ENCODE results near the gene AXDND1.

The AXDND1 gene

GRCh38 chr1:179576509-179576908, 210.7 kb downstream of the AXDND1 start:
- DNase-seq (ENCODE audit: low read depth) = no peak

DNA sequence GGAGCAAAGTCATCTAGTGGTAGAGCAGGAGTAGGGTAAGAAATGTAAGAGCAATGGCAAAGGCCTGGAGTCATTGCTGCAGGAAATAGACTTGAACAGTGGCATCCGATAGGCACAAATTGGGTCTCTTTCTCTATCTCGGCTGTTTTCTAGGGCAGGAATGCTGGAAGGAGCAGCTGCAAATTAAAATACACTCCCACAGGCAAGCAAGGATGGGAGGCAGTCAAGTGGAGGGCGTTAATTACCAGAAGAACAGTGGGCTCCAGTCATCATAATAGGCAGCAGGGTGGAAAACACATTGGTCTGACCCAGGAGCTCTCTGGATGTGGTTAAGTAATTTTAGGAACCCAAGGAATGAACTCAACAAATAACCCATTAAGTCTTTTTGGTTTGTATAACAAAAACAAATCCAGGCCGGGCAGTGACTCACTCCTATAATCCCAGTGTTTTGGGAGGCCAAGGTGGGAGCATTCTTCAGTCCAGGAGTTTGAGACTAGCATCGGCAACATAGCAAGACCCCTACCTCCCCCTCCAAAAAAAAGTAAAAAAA, 218.1 kb downstream of the AXDND1 start:
- DNase-seq (ENCODE audit: low read depth) = no peak

DNA sequence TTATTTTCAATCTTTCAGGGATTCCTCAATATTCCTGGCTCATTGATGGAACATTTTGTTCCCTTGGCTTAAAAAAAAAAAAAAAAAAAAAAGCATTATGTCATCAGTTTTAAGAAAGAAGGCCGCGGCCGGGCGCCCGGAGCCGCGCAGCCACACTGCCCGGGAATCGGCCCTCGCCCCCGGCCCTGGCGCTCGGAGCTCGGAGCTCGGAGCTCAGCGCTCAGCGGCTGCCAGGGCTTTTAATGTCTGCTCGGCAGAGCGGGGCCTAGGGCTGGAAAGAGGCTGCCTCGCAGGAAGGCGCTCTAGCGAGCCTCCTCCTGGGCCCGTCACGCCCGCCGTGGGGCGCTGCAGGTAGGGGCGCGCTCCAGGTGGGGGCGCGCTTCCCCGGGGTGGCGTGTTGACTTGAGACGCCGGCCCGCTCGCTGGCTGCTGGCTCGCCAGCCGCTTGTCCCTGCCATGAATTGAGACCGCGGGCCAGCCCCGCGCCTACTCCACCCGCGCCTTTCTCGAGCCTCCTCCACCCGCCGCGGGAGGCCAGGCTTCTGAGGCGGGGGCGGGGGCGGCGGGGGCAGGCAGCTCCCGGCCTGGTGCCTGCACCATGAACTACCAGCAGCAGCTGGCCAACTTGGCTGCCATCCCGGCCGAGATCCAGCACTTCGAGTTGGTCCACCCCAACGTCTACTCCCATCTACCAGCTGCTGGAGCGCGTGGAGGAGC, 220.5 kb downstream of the AXDND1 start:
- DNase-seq (ENCODE audit: low read depth) = no peak

DNA sequence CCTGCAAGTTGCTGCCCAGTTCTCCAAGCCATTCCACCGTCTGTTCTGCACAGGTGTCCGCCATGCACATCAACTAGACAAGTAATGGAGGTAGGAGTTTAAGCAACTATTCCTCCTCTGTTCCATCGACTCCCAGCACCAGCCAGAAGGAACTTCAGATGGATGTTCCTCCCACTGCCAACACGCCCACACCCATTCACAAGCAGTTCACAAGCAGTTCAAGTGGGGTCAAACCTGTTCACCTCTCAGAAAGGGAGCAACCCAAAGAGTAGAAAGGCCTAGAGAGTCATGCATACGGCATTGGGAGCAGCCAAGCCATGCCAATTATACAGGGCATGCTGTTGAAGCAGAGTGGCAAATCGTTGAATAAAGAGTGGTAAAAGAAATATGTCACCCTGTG, 221.6 kb downstream of the AXDND1 start:
- DNase-seq (ENCODE audit: low read depth) = no peak

DNA sequence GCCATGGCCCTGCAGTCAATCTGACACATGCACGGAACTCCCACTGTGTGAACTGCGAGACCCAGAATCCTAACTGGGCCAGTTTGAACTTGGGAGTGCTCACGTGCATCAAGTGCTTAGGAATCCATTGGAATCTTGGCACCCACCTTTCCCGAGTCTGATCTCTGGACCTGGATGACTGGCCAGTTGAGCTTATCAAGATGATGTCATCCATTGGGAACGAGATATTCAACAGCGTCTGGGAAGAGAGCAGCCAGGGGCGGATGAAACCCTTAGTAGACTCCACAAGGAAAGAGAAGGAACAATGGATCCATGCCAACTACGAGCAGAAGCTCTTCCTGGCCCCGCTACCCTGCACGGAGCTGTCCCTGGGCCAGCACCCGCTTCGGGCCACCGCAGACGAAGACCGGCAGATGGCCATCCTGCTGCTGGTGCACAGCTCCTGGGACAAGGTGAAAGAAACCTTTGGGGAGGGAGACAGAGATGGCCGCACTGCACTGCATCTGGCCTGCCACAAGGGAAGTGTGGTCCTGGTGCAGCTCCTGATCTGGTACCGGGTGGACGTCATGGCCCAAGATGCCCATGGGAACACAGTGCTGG, 222.8 kb downstream of the AXDND1 start:
- DNase-seq (ENCODE audit: low read depth) = no peak

DNA sequence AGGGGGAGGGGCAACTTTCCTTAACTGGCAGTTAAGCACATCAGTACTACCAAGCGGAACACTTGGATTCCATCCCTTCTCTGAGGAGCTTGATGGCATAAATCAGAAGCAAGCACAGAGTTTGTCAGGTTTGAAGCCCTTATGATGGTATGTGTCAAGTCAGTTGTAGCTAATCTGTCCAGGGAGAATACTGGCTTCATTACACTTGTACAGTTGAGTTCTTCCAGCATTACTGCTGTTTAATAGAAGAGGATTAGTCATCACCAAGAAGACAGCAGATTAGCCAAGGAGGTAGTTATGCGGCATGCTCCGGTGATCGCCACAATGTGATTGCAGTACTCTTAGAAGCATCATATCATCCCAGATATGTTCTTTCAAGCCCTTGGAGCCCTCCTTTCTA, 223.7 kb downstream of the AXDND1 start:
- DNase-seq (ENCODE audit: low read depth) = no peak

GRCh38 chr1:179590671-179591070, 224.9 kb downstream of the AXDND1 start:
- no peak for DNase-seq (ENCODE audit: low read depth)

GRCh38 chr1:179591253-179591591, 225.5 kb downstream of the AXDND1 start:
- no peak for DNase-seq (ENCODE audit: low read depth)

GRCh38 chr1:179591592-179592580, 226.1 kb downstream of the AXDND1 start, which contains the start of gene TDRD5:
TDRD5 (plus strand) TSS chr1:179591832; CDS start chr1:179592616, 784 bp downstream.
- no peak for DNase-seq (ENCODE audit: low read depth)

DNA sequence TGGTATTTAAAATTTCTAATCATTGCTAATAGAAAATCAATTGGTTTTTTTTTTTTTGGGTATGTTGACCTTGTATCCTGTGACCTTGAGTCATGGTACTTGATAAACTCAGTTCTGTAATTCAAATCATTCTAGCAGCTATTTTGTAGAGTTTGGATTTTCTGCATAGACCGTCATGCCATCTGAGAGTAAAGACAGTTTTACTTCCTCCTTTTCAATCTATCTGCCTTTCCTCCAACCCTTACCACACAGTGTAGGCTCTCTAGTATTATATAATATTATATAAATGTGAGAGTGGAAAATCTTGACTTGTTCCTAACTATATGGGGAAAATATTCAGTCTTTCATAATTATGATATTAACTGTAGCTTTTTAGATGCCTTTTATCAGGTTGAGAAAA, 232.9 kb downstream of the AXDND1 start:
- DNase-seq (ENCODE audit: low read depth) = no peak

DNA sequence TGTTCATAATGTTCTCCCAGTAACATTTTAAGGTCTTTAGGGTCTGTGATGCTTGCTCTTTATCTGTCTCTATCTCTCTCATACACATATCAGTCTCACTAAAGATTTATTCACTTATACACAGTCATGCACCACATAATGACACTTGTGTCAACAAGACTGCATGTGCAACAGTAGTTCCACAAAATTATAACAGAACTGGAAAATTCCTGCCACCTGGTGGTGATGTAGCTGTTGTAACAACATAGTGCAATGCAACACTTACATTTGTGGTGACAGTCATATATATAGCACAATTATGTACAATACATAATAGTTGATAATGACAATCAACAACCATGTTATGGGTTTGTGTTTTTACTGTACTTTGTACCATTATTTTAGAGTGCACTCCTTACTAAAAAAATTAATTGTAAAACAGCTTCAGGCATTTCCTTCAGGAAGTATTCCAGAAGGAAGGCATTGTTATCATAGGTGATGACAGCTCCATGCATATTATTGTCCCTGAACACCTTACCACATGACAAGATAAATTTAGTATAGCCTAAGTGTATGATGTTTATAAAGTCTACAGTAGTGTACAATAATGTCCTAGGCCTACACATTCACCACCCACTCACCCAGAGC, 234.0 kb downstream of the AXDND1 start:
- DNase-seq (ENCODE audit: low read depth) = no peak

GRCh38 chr1:179601093-179601492, 235.3 kb downstream of the AXDND1 start:
- DNase-seq (ENCODE audit: low read depth) = no peak
